Retinal pigment epithelial cell (primary cell): ENCODE measurements around the gene POU5F1.

Experiments
- DNase-seq: peaks from one replicate; pipeline ENCODE4 v3.0.0-alpha.2; 2010; ENCODE audit warnings: low read depth
- H3K4me3 ChIP-seq: 2 replicates; pipeline ENCODE4 v1.5.1; 2011; ENCODE audit warnings: mild to moderate bottlenecking, low read length, control low read depth, moderate library complexity
- TF ChIP-seq, protein P1 (sequence below): conservative IDR thresholded peaks from 2 replicates; pipeline ENCODE4 v1.5.1; 2011; ENCODE audit warnings: low read depth, low read length, control low read depth, inconsistent platforms

Gene POU5F1

DNA sequence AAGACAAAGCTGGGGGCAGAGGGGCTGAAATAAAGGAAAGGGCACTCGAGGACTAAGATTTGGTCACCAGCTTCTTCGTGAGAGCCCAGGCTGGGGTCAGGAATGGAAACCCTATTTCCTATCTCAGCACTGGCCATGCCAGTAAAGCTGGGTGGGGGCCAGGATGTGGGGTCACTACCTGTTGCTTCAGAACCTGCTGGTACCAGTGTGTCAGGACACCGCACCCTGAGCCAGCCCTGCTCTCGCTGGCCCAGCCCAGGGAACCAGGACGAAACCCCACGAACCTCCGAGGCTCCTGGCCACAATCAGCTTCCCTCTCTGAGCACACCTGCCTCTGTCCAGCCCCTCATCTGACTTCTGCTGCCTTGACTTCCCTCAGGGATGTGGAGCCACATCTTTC, 52.3 kb downstream of the POU5F1 start:
- H3K4me3 ChIP-seq, result no peak overlapping the region
- TF ChIP-seq, protein P1, sequence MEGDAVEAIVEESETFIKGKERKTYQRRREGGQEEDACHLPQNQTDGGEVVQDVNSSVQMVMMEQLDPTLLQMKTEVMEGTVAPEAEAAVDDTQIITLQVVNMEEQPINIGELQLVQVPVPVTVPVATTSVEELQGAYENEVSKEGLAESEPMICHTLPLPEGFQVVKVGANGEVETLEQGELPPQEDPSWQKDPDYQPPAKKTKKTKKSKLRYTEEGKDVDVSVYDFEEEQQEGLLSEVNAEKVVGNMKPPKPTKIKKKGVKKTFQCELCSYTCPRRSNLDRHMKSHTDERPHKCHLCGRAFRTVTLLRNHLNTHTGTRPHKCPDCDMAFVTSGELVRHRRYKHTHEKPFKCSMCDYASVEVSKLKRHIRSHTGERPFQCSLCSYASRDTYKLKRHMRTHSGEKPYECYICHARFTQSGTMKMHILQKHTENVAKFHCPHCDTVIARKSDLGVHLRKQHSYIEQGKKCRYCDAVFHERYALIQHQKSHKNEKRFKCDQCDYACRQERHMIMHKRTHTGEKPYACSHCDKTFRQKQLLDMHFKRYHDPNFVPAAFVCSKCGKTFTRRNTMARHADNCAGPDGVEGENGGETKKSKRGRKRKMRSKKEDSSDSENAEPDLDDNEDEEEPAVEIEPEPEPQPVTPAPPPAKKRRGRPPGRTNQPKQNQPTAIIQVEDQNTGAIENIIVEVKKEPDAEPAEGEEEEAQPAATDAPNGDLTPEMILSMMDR, result no peak
- no peak for DNase-seq

DNA sequence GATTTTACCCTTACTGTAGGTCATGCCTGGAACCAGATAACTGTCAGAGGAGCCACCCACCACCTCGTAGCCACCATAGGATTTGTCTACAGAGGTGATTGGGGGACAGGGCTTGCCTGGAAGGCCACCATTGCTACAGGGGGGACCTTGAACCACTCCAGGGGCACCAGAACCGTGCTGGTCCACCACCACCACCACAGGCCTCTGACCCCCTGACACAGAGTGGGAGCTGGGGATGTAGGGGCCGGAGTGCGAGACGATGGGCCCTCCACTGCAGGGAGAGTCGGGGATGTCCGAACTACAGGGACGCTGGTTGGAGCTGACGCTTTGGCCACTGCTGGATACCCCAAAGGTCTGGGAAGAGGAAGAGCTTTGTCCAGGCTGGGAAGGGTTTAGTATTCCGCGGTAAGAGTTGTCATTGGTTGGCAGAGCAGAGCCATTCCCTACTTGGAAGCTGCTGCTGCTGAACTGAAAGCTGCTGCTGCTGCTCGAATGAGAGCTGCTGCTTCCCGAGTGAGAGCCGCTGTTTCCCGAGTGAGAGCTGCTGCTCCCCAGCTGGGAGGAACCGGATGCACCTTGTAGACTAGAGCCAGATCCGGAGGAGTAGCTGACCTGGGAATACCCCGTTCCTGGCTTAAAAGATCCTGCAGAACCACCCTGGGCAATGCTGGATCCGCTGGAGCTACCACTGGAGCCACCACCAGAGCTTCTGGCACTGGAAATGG, 53.7 kb downstream of the POU5F1 start:
- TF ChIP-seq, protein P1, result no peak
- H3K4me3 ChIP-seq, result no peak overlapping the region
- DNase-seq, result no peak

DNA sequence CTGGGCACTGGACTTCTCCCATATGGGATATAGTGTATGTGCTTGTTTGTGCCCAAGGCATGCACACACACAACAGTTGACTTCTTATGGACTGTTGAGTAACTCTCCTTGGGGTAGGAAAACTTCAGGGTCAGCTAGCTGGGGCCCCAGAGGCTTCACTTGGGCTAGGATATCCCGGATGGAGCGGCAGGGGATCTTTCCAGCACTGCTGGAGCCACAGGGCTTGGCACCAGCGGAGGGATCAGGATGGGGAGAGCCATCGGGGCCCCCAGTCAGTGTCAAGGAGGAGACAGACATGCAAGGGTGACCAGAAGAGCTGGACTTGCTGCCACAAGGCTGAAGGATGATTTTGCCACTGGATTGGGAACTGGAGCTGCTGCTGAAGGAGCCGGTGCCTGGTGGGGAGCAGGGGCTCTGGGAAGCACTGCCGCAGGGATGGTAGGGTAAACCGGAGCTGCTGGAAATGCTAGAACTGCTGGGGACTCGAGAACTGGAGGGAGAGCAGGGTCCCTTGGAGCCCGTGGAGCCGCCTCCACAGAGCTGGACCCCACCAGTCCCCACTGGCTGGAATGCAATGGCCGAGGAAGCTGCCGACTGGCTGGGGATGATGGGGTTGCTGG, 54.4 kb downstream of the POU5F1 start:
- no peak overlapping the region for H3K4me3 ChIP-seq
- TF ChIP-seq, protein P1, result no peak
- no peak for DNase-seq

DNA sequence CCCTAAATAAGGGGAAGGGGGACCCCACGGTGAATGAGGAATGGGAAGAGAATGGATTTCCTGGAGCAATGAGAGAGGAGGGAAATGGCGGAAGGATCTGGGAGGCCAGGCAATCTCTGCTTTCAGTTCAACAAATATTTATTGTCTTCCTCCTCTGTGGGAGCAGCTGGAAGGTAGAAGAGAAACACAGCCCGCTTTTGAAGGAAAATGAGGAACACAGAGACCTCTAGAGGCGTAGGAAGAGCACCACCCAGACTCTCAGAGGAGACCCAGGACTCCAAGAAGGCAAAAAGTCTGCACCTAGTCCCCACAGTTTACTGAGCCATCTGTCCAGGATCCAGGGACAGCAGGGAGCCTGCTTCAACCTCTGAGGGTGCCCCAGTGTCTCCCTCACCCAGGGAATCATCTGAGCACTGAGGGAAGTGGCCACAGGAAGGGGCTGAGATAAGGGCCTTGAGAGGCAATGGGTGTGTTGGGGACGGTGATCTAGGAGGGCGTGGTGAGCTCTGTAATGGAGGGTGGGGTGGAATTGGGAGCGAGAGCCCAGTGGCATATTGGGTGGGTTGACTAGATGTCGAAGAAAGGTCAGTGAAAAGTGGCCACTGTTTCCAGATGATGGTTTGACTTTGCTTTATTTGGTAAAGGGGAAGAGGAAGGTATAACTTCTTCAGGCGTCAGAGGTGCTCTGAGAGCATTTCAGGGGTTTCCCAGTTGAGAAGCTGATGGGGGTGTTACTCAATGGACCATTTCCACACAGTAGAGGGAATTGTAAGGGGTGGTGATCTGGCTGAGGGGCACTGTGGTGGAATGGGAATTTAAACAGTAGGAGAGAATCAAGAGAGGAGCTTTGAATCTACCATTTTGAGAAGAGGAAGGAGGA, 55.3 kb downstream of the POU5F1 start:
- H3K4me3 ChIP-seq, result no peak overlapping the region
- TF ChIP-seq, protein P1, result peak; percentile 29
- DNase-seq, result no peak

DNA sequence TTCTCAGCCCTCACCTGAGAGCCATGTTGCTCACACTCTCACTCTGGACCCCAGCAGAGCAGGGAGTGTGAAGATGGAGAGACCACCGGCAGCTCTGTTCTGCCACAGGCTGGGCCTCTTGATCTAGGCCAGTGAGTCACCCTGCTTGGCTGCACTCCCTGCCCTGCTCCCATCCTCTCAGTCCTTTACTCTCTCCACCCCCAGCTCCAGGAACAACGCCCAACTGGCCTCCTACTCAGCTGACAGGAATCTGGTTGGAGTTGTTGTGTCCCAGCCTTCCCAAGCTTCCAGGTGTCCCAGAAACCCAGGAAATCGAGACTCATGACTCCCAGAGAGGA, 56.0 kb downstream of the POU5F1 start, which contains the start of gene PSORS1C1:
Gene PSORS1C1, plus strand, starts transcription at position 260 of the 338 bp plus-strand sequence. CDS start 14,833 bp downstream, outside the sequence.
- TF ChIP-seq, protein P1, result no peak
- H3K4me3 ChIP-seq, result no peak within 1 kb of the TSS
- peak; percentile 75 for DNase-seq
